HCT116 (cell line): ENCODE measurements around the gene PCSK6. TPM values are rescaled to one million over a fixed set of nuclear protein-coding genes. Genes with fewer than 3 reads are reported as not detected.

ENCODE experiments used
- ATAC-seq: fragments of 200-7000 bp; cut with Tn5 transposase; 2 replicates; pipeline ENCODE4 v1.9.1; 2020; ENCODE audit warnings: mild to moderate bottlenecking, moderate library complexity
- BruUV-seq: library from RNA; stranded (reverse); fragments of 400-500 nt; replicated peaks from 2 replicates; lab custom pipeline; 2021; lab: Mats Ljungman, UMichigan
- CTCF ChIA-PET: fragments of 300-600 bp; sonication (Branson Sonifier 250); formaldehyde crosslinking; loops from one replicate; lab custom pipeline; 2021; ENCODE audit warnings: antibody characterized with exemption; lab: Charles Lee
- POLR2A ChIA-PET: fragments of 300-600, 350-600 bp; sonication (Branson Sonifier 250); formaldehyde crosslinking; loops from one replicate; lab custom pipeline; 2021; ENCODE audit warnings: antibody characterized with exemption; lab: Charles Lee
- RAD21 ChIA-PET, 2 experiments: fragments of 300-600 bp; sonication (Branson Sonifier 250); formaldehyde crosslinking; loops; one replicate each; lab custom pipeline; 2023; ENCODE audit warnings: low total read pairs in 2 of 2; ENCODE audit not compliant: uncharacterized antibody in 2 of 2, unreplicated experiment in 2 of 2, low non-redundant PET in 1 of 2; lab: Charles Lee
- DNase-seq: peaks from one replicate; pipeline ENCODE4 v3.0.0-alpha.2; 2010; ENCODE audit warnings: low read depth, low spot score
- H2AFZ ChIP-seq: fragments of 200-600 bp; shearing (Covaris generic), sonication (generic); 2 replicates; pipeline ENCODE4 v1.6.1; 2017; ENCODE audit warnings: low read depth, mixed run types, mixed read lengths, antibody characterized with exemption, low read length; ENCODE audit not compliant: poor library complexity, severe bottlenecking
- H3K27ac ChIP-seq: 2 replicates; pipeline ENCODE4 v1.5.1; 2012; ENCODE audit warnings: low read depth, low read length
- H3K27me3 ChIP-seq: fragments of 200-600 bp; sonication (generic); 2 replicates; pipeline ENCODE4 v1.6.1; 2016; ENCODE audit warnings: mixed run types, low read length, mixed read lengths; ENCODE audit not compliant: insufficient read depth
- H3K36me3 ChIP-seq, 2 experiments: fragments of 200-500 bp in 1 of 2; fragments of 200-600 bp in 1 of 2; sonication (Bioruptor generic) in 1 of 2; sonication (generic) in 1 of 2; 2 replicates each; pipeline versions ENCODE4 v1.5.1 to v1.6.1; 2014 to 2016; ENCODE audit warnings: low read length in 2 of 2, inconsistent platforms in 1 of 2, mixed read lengths in 1 of 2, mixed run types in 1 of 2; ENCODE audit not compliant: insufficient read depth in 2 of 2, control insufficient read depth in 1 of 2
- H3K4me1 ChIP-seq, 2 experiments: fragments of 200-600 bp in 1 of 2; sonication (generic) in 1 of 2; 2 replicates each; pipeline versions ENCODE4 v1.5.1 to v1.6.1; 2012 to 2017; ENCODE audit warnings: low read length in 2 of 2, inconsistent platforms in 1 of 2, mild to moderate bottlenecking in 1 of 2, mixed read lengths in 1 of 2, mixed run types in 1 of 2, moderate library complexity in 1 of 2; ENCODE audit not compliant: insufficient read depth in 2 of 2, control insufficient read depth in 1 of 2
- H3K4me2 ChIP-seq: fragments of 200-600 bp; sonication (generic); 2 replicates; pipeline ENCODE4 v1.6.1; 2017; ENCODE audit warnings: mixed run types, low read length, mixed read lengths
- H3K4me3 ChIP-seq, 2 experiments: fragments of 200-600 bp in 1 of 2; sonication (generic) in 1 of 2; replicated peaks in 1 of 2; 2 replicates each; pipeline ENCODE4 v1.5.1; 2011 to 2016; ENCODE audit warnings: low read length in 2 of 2, control low read depth in 1 of 2, low read depth in 1 of 2, mild to moderate bottlenecking in 1 of 2, mixed read lengths in 1 of 2, mixed run types in 1 of 2
- H3K79me2 ChIP-seq: fragments of 200-600 bp; sonication (generic); 2 replicates; pipeline ENCODE4 v1.6.1; 2017; ENCODE audit warnings: mild to moderate bottlenecking, mixed run types, low read length, moderate library complexity, mixed read lengths; ENCODE audit not compliant: insufficient read depth
- H3K9ac ChIP-seq: fragments of 200-600 bp; sonication (generic); 2 replicates; pipeline ENCODE4 v1.6.1; 2016; ENCODE audit warnings: low read length, mixed read lengths
- H3K9me2 ChIP-seq: fragments of 200-600 bp; sonication (generic), shearing (Covaris generic); 2 replicates; pipeline ENCODE4 v1.6.1; 2017; ENCODE audit warnings: mixed run types, mild to moderate bottlenecking, moderate library complexity; ENCODE audit not compliant: insufficient read depth
- H3K9me3 ChIP-seq, 2 experiments: fragments of 200-500 bp in 1 of 2; fragments of 200-600 bp in 1 of 2; sonication (Bioruptor generic) in 1 of 2; sonication (generic) in 1 of 2; 2 replicates each; pipeline ENCODE4 v1.6.1; 2014 to 2017; ENCODE audit warnings: low read length in 2 of 2, mixed read lengths in 2 of 2, inconsistent platforms in 1 of 2, low read depth in 1 of 2, mild to moderate bottlenecking in 1 of 2, mixed run types in 1 of 2, moderate library complexity in 1 of 2; ENCODE audit not compliant: control insufficient read depth in 1 of 2, insufficient read depth in 1 of 2
- H4K20me1 ChIP-seq: fragments of 200-600 bp; sonication (generic), shearing (Covaris generic); 2 replicates; pipeline ENCODE4 v1.6.1; 2017; ENCODE audit warnings: mixed run types, mild to moderate bottlenecking, moderate library complexity; ENCODE audit not compliant: insufficient read depth
- CBX3 ChIP-seq: IDR thresholded peaks from 2 replicates; pipeline ENCODE4 v1.6.1; 2012; ENCODE audit warnings: low read depth
- CEBPB ChIP-seq: IDR thresholded peaks from 2 replicates; pipeline ENCODE4 v1.6.1; 2012; ENCODE audit warnings: low read depth
- EGR1 ChIP-seq: IDR thresholded peaks from 2 replicates; pipeline ENCODE4 v1.6.1; 2012; ENCODE audit warnings: low read depth
- FOSL1 ChIP-seq: IDR thresholded peaks from 2 replicates; pipeline ENCODE4 v1.6.1; 2012; ENCODE audit warnings: low read depth
- JUND ChIP-seq: IDR thresholded peaks from 2 replicates; pipeline ENCODE4 v1.6.1; 2012
- SIN3A ChIP-seq: IDR thresholded peaks from 2 replicates; pipeline ENCODE4 v1.6.1; 2012; ENCODE audit warnings: low read depth
- SRF ChIP-seq: IDR thresholded peaks from 2 replicates; pipeline ENCODE4 v1.6.1; 2012; ENCODE audit warnings: low read depth
- TCF7L2 ChIP-seq: IDR thresholded peaks from 2 replicates; pipeline ENCODE4 v1.7.0; 2011; ENCODE audit warnings: borderline replicate concordance, inconsistent platforms; ENCODE audit not compliant: insufficient read depth, insufficient read length; ENCODE audit errors: extremely low read depth
- intact Hi-C: fragments of 100-400 bp; cut with micrococcal nuclease; formaldehyde crosslinking; loops from 2 replicates; pipeline ENCODE4 v1.10.0; 2022
- total RNA-seq: library from RNA; stranded (reverse); gene quantifications from one replicate; pipeline ENCODE4 v1.2.1, GENCODE V29; 2021; ENCODE audit not compliant: unreplicated experiment
- TF ChIP-seq, protein P1 (sequence below): IDR thresholded peaks from 2 replicates; pipeline ENCODE4 v1.6.1; 2012
- TF ChIP-seq, protein P2 (sequence below): IDR thresholded peaks from 2 replicates; pipeline ENCODE4 v1.6.1; 2012; ENCODE audit warnings: low read depth

The PCSK6 gene
- total RNA-seq, 1 experiment from 2014 or later = 13.5 TPM

DNA sequence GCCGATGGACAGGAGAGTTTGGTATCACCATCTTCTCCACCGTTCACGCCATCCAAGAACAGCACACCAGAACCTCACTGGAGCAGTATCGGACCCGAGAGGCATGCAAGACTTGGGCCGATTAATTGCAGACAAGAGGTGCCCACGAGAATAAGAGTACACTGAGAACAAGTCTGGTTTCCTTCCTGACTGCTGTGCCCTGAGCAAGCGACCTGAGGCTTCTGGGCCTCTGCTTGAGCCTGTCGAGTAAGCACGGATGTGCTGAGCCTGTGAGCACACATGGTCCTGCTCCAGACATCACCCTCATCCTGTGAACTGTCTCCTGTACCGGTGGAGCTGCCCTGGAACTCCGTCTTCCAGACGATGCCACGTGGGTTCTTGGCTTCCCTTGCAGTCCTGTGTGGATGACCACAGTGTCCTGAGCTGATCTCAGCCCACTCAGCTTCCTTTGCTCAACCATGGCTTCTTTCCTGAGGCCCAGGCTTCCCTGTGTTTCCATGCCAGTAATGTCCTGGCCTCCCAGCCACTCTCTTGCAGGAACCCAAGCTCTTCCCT is 160.1 kb downstream of the PCSK6 start:
- no peak for ATAC-seq
- Histone ChIP-seq H2AFZ (no peak overlapping the region), H3K79me2 (no peaks in the 10 kb centered on the region), H3K9ac (no peak overlapping the region), H3K4me2 (no peak overlapping the region), H3K9me3 (no peaks in the 10 kb centered on the region), H3K36me3 (no peaks in the 10 kb centered on the region), H3K27me3 (no peaks in the 10 kb centered on the region), H3K4me1 (peaks cover 3 to 7% of the 10 kb centered on the region in 2 experiments; a peak in 3 of 4 replicates), H3K4me3 (no peak overlapping the region), H4K20me1 (no peaks in the 10 kb centered on the region), H3K9me2 (no peaks in the 10 kb centered on the region), H3K27ac (no peak overlapping the region)
- POLR2A ChIA-PET = no interaction called here
- TF ChIP-seq FOSL1 (no peak), CEBPB (no peak), JUND (no peak), SRF (no peak), TCF7L2 (no peak), EGR1 (no peak), CBX3 (no peak), SIN3A (no peak)
- TF ChIP-seq, protein P1, sequence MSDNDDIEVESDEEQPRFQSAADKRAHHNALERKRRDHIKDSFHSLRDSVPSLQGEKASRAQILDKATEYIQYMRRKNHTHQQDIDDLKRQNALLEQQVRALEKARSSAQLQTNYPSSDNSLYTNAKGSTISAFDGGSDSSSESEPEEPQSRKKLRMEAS = no peak
- TF ChIP-seq, protein P2, sequence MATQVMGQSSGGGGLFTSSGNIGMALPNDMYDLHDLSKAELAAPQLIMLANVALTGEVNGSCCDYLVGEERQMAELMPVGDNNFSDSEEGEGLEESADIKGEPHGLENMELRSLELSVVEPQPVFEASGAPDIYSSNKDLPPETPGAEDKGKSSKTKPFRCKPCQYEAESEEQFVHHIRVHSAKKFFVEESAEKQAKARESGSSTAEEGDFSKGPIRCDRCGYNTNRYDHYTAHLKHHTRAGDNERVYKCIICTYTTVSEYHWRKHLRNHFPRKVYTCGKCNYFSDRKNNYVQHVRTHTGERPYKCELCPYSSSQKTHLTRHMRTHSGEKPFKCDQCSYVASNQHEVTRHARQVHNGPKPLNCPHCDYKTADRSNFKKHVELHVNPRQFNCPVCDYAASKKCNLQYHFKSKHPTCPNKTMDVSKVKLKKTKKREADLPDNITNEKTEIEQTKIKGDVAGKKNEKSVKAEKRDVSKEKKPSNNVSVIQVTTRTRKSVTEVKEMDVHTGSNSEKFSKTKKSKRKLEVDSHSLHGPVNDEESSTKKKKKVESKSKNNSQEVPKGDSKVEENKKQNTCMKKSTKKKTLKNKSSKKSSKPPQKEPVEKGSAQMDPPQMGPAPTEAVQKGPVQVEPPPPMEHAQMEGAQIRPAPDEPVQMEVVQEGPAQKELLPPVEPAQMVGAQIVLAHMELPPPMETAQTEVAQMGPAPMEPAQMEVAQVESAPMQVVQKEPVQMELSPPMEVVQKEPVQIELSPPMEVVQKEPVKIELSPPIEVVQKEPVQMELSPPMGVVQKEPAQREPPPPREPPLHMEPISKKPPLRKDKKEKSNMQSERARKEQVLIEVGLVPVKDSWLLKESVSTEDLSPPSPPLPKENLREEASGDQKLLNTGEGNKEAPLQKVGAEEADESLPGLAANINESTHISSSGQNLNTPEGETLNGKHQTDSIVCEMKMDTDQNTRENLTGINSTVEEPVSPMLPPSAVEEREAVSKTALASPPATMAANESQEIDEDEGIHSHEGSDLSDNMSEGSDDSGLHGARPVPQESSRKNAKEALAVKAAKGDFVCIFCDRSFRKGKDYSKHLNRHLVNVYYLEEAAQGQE = no peak
- CTCF ChIA-PET = no interaction called here
- RAD21 ChIA-PET = no interaction called here
- no TSS peak for BruUV-seq
- no peak for DNase-seq
- intact Hi-C loops = no loop called here
